Pulmonary artery endothelial cell (primary cell): ENCODE results near the gene SNED1. TPM values are rescaled to one million over a fixed set of nuclear protein-coding genes. Genes with fewer than 3 reads are reported as not detected.
"Not testable (repeated sequence)": the region's sequence is repeated elsewhere in the genome, so short reads cannot be mapped to it uniquely, and the experiment has no call there.

Source experiments
- DNase-seq: peaks from one replicate; pipeline ENCODE4 v3.0.0-alpha.2; 2011; ENCODE audit warnings: low read depth, low spot score
- total RNA-seq: library from RNA; depleted of rRNA; stranded (reverse); fragments of >200 nt; gene quantifications from 2 replicates; pipeline ENCODE4 v1.2.3, GENCODE V29; 2014

Gene SNED1
- total RNA-seq, 1 donor from 2014 or later: 16.6 TPM

DNA sequence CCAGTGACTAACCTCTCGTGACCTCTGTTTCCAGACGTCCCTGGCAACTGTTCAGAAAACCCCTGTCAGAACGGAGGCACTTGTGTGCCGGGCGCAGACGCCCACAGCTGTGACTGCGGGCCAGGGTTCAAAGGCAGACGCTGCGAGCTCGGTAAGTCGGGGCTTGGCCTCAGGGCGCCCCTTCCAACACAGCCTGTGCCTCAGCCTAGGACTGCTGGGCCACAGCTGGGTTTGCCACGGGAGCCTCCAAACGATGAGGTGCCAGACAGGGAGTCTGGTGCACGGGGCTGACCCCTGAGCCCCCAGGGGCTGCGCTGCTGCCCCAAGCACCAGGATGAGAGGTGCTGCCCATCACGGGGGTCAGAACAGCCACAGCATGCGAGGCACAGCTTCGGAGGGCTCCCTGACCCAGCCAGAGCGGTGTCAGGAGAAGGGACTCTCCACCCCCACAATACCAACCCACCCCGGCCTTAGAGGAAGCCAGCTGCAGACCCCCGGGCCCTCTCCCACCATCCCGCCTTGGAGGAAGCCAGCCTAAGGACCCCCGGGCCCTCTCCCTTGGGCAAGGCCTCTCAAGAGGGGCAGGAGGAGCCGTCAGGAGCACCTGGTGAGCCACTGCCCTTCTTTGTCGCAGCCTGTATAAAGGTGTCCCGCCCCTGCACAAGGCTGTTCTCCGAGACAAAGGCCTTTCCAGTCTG, 83.4 kb downstream of the SNED1 start:
- DNase-seq: no peak

DNA sequence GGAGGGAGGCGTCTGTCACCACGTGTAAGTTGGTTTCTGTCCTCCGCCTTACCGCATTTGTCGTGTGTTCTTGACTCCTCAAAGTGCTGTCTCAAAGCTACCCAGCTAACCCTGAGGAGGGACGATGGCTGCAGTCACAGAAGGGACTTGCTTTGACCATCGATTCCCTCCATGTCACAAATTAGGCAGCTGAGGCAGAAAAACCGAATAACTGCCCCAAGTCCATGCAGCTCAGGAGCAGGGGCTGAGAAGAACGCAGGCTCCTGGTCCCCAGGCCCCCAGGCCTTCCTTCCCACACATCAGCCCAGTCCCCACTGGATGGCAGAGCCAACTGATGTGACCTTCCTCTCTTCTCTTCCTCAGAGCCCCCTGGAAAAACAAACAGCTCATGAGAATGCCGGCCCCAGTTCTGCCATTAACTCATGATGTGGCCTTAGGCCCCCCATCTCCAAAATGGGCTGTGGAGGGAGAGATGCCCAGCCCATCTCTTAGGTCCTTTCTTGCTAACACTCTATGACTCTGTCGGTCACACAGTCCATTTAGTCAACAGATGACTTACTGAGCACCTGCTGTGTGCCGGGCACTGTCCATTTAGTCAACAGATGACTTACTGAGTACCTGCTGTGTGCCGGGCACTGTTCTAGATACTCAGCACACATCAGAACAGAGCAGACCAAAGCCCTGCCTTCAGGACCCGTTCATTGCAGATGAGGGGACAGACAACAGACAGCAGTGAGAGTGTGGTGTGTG, 84.1 kb downstream of the SNED1 start:
- DNase-seq: no peak

DNA sequence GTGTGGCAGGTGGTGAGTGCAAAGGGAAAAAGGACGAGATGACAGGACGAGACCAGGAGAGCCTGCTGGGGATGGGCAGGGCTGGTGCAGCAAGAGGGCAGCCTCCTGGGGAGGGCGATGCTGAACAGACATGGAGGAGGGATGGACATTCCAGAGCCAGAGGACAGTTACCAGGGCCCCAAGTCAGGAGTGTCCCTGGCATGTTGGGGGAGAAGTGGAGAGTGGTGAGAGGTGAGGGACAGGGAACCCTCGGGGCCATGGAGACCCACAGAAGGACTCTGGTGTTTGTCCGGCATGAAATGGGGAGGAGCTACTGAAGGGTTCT, 84.6 kb downstream of the SNED1 start:
- no peak for DNase-seq

DNA sequence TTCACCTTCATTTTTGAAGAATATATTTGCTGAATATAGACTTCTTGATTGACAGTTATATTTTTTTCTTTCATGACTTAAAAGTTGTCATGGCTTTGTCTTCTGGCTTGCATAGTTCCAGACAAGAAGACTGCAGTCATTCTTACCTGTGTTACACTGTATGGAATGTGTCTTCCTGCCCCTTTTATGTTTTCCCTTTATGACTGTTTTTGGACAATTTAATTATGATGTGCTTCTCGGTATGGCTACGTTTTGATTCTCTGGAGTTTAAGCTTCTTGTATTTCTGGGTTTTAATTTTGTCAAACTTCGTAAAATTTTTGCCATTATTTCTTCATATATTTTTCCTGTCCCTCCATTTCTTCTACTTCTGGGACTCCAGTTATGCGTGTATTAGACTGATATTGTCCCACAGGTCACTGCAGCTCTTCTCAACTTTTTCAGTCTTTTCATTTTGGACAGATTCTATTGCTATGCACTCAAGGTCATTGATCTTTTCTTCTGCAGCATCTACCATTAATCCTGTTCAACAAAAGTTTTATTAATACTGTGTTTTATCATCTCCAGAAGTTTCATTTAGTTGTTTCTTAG, 86.5 kb downstream of the SNED1 start:
- no peak for DNase-seq

DNA sequence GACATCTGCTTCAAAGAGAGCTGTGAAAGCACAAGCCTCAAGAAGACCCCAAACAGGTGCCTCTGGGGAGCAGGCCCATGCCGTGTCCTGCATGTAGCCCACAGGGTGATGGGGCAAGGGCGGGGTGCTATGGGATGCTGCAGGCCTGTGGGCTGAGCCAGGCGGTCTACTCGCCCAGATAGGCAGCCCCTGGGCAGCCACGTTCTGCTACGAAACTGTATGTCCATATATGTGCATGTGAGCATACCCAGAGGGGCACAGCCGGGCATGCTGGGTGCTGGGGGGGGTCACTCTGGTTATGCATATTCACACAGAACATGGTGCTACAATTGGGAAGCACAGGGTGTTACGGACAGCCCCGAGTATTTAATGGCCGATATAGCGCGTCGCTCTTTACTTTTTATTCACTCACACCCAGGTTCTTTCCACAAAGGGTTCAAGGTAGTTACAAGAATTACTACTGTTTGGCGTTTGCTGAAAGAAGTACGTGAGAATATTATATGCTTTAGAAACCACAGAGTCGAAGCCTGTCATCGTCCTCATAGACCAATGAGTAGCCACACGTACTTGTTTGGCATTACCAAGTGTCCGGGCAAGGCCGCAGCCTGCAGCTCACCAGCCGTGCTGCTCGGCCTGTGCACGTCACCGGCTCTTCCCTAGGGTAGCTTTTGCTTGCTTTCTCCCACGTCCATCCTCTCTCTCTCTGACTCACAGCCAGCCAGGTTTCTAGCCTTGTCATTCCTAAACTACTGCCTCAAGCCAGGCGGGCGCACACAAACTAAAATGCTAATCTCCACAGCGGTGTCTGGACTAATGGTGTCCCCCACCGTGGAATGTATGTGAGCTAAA, 89.2 kb downstream of the SNED1 start:
- no peak for DNase-seq

DNA sequence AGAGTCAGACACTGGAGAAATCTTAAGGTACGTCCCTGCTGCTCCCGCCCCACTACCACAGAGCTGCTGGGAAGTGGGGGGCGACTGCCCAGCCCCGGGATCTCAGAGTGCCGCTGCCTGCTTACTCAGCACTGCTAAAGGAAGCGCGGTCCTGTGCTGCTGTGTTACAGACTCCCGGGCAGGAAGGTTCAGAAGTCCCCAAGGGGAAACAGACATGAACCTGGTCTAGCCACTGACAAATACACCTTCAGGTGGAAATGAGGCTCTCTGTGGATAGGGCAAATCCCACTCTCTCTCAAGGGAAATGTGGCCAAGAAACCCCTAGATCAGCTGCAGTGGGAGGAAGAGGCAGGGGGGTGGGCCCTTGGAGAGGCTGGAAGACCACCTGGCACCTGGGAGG, 90.0 kb downstream of the SNED1 start:
- DNase-seq: no peak

DNA sequence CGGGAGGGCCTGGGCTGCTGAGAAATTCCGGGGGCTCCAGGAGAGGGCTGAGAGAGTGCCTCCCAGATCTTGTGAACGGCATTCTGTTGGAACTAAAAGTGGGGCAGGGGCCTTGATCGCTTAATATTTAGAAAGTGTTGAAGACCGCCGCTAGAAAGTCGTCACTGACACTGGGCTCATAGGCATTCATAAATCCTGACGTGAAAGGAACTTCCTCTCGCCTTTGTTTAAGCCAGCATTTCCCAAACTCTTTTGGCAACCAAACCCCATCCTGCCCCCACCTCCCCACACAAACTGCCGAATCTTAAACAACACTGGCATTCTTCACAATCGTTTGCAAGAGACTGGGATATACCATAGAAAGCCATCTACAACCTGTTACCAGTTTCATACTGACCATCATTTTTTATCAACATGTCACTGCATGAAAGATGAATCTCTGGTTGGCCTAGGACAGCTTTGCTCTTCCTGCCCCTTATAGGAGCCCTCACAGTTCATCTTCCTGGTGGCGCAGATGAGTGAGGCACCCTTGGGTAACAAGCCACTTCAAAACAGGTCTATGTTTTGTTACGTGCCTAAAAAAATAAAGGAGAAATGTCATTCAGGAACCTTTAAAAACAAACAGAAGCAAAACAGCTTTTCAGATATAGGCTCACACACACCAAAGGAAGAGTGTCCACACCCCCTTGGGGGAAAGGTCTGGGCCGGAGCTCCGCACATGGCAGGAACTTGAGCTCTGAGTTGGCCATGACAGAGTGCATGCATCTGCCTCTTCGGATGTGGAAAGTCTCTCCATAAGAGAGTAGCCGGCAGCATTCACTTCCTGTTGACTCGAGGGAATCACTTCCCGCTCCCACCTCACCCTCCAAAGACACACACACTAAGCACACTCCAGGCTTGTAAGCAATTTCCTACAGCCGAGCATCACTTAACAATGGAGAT, 90.6 kb downstream of the SNED1 start:
- no peak for DNase-seq

DNA sequence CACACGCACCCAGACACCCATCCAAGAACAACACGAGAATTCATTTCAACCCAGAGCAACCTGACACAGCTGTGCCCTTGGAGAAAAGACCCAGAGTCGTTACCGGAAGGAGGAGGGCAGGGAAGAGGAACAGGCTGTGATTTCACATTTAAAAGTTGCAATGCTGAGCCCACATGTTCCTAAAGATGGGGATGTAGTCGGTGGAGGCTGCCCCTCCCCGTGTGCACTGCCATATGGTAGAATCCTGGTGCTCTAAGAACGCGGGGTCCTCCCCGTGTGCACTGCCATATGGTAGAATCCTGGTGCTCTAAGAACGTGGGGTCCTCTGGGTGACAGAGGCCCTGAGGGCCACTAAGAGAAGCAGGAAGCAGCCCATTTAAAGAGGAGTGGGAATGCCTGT, 92.8 kb downstream of the SNED1 start:
- no peak for DNase-seq

DNA sequence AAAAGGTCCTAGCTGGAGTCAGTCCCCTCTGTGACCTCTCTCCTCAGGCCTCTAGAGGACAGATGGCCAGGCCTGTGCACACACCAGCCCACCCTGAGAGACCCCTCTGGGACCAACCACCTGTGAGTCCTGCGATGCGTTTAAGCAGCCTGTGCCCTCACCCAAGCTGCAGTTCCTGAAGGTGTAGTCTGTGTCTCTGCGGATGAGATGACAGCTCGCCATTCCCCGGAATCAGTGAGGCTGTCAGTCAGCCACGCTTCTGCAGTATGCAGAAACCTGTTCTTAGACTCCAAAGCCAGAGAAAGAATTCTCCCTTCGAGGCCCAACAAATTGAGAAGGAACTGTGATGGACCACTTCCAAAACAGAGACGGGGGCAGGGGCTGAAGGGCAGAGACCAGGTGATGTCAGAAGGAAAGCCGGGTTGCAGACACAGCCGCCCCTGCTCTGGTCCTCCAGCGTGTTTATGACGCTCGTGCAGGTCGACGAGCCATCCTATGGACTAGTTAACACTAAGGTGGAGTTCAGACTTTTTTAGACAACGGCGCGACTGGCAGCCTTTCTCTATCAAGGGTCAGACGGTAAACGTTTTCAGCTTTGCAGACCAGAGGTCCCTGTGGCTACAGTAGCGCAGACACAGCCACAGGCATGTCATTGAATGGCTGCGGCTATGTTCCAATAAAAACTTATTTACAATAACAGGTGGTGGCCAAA, 93.5 kb downstream of the SNED1 start:
- DNase-seq: no peak

DNA sequence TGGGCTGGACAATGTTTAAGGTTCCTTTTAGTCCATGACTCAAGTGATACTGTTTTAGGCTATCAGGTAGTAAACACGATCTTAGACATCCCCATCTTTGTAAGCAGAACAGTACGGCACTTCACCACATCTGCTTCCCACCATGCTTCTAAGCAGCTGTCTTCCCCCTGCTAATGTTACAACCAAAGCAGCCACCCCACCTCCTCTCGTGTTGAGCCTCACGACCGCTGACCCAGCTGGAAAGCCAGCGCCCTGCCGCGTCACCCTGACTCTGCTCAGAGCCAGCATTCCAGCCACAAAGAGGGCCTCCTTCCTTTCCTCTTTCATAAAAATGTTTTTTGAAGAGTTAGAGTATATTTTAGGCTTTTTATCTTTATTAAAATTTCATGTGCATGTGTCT, 94.3 kb downstream of the SNED1 start:
- DNase-seq: no peak

DNA sequence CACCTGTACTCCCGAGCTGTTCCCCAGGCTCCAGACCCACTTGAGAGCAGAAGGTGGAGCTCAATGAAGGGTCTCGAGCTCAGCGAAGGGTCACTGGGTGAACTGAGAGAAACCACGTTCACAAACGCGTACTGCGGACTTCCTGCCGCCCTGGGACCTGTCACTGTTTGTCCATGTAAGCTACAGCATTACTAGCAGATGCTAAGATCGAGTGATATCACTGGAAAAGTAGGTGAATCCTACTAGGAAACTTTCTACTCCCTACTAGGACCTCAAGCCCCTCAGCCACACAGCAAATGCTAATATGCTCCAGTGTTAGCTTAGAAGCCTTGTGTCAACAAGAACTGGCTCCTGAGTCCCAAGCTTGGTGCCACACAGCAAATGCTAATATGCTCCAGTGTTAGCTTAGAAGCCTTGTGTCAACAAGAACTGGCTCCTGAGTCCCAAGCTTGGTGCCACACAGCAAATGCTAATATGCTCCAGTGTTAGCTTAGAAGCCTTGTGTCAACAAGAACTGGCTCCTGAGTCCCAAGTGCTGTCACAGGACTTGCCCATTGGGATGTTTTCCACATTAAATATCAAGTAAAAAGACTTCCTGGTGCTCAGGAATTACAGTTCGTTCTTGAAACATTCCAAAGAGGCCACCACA, 94.8 kb downstream of the SNED1 start:
- DNase-seq: not testable (repeated sequence)

DNA sequence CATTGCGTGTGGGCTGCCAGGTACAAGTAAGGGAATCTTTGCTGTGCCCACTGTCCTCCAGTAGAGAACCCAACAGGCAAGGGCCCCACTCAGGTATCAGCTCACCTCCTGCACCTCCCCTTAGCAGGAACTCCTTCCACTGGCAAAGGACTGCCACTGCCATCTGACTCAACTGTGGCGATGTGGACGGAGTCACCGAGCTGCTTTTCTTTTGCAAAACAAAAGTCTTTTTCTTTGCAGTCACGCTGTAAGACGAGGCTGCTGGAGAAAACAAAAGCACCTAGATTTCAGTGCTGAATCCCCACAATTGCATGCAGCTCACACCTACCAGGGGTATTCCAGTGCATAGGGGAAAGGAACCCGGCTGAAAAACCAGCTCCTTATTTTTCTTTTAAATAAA, 95.8 kb downstream of the SNED1 start:
- DNase-seq: no peak

DNA sequence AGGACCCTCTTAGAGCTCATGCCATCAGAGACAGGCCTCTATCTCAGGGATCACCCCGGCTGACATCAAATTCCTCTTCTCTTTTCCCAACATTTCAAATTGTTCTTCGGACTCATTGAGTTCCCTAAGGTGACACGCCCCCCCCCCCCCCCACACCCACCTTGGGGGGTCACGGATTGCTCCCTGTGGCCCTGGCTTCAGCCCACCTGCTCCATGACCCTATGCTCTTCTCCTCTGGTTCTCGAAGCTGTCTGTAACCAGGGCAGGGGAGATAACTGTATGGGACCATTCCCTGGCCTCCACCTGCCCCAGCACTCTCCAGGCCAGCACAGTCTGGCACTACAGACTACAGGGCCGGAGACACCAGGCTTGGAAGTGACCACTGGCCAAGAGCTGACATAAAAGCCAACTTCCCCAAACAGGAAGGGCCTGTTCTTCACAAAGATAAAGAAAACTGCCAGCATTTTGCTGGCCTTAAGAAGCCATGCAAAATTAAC, 96.6 kb downstream of the SNED1 start:
- DNase-seq: no peak

DNA sequence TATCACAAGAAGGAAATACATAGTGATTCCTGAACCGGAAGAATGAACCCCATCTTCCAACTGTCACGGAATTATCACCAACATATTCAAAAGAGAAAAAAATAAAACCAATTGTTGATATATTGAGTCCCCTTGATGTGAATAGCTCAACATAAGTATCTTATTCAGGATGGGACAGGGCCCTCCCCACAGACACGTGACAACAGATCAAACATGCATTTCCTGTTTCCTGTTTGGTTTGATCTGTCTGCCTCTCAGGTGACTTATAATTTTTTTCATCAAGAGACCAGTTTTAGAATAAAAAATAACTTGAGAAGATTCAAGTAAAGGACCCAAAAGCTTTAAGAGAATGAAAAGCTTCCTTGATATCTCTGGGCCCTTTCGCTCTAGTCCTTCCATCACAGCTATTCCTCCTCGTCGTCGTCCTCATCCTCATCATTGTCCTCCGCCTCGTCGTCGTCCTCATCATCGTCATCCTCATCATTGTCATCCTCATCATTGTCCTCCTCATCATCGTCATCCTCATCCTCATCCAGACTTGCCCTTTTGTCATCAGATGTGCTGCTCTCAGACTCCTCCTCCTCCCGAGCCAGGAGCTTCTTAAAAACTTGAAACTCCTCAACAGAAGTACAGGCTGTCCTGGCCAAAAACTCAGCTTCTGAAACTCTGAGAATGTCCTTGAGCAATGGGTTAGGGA, 97.3 kb downstream of the SNED1 start:
- DNase-seq: no peak

DNA sequence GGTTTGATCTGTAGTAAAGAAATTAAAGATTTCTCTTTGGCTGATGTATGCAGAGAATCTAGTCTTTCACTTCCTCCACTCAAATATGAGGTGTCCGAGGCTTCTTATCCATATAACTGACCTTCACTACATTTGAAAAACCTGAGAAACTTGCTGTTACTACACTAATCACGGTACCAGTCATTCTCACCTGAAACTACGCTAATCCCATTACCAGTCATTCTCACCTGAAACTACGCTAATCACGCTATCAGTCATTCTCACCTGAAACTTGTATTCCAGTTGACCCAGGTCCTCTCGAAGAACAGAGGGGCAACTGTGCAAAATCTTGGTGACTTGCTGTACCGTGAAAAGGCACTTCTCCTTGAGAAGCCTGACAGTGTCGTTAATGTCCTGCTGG, 98.6 kb downstream of the SNED1 start:
- DNase-seq: no peak

DNA sequence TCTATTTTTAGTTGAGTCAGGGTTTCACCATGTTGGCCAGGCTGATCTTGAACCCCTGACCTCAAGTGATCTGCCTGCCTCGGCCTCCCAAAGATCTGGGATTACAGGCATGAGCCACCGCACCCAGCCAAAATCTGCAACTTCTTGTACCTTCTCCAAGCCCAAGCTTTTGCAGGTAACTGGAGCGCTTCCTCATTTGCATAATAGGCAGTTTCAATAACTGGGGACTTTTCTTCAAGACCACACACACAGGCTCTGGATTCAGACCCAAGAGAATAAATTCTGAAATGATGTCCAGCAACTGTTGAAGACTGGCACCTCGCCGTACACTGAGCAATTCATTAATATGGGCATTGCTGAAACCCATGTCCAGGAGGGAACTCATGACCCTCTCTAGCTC, 100.8 kb downstream of the SNED1 start:
- no peak for DNase-seq

DNA sequence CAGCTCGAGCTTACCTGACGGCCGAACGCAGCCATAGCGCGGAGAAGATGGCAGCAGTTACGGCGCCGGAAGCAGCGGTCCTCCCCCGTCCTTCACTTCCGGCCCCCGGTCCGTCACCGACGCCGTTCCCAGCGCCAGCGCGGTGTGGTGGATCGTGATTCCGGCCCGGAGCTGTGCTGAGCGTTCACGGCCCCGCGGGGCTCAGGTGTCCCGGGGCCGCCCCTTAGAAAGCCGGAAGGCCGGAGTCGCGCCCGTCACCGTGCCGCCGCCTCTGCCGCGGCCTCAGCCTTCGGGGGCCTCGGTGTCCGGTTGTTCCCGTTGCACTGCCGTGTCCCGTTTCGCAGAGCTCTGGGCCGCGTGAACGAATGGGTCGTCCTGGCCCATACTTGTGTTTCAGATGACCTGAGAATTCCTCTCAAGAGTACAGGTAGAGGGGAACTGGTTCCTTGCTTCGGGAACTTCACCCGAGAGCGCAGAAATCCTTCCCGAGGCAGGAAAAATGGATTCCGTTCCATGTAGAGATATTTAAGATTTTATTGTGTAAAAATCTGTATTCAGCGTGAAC, 103.9 kb downstream of the SNED1 start, which contains the start of gene MTERF4:
Gene MTERF4 (minus strand): TSS at position 49 of the 565 bp plus-strand sequence. CDS start 14 bp downstream, at position 35.
- peak; percentile 10 for DNase-seq

DNA sequence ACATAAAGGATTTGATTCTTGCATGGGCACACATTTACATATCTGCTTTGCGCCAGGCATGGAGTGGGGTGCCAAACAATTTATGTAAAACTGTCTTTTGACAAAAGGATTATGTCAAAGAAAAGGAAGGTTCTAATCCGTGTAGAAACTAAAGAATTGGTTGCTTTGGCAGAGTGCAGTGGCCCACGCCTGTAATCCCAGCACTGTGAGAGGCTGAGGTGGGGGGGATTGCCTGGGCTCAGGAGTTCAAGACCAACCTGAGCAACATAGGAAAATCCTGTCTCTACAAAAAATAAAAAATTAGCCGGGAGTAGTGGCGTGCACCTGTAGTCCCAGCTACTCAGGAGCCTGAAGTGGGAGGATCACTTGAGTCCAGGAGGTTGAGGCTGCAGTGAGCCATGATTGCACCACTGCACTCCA, 104.8 kb downstream of the SNED1 start:
- DNase-seq: no peak
